ENCODE results near the gene PLEKHO2.
A peak's percentile ranks its signal among the peaks of the same experiment; 100 is the strongest.

Gene PLEKHO2

DNA sequence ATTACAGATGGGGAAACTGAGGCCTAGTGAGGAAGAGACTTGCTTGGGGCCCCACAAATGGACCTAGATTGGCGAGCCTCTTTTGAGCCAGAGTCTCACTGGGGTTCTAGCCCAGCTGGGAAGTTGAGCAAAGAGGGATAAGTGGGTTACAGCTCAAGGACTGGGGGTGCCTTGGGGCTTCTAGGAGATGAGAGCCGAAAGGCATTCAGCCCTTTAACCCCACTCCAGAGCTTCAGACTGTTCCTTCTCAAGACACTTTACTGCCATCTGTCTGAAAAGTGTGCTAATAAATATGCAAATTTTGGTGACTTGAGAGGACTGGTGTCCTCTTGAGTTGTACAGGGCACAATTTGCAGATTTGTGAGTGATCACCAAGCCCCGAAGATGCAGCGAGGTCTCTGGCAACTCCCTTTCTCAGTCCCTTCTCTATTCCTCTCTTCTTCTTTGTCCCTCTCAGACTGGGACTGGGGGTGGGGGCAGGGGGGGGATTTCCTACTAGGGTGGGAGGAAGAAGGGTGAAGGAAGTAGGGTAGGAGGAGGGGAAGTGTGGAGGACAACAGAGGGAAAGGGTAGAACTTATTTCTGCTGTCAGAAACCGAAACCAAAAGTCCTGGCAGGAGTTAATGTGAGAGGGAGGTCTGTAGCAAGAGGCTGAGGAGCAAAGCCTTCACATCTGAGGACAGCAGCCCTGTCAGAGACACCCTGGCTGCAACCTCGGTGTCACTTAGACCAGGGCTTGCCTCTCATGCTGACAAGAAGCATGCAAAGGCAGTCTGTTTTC, 53.8 kb downstream of the PLEKHO2 start:
- DNase-seq, result no peak

DNA sequence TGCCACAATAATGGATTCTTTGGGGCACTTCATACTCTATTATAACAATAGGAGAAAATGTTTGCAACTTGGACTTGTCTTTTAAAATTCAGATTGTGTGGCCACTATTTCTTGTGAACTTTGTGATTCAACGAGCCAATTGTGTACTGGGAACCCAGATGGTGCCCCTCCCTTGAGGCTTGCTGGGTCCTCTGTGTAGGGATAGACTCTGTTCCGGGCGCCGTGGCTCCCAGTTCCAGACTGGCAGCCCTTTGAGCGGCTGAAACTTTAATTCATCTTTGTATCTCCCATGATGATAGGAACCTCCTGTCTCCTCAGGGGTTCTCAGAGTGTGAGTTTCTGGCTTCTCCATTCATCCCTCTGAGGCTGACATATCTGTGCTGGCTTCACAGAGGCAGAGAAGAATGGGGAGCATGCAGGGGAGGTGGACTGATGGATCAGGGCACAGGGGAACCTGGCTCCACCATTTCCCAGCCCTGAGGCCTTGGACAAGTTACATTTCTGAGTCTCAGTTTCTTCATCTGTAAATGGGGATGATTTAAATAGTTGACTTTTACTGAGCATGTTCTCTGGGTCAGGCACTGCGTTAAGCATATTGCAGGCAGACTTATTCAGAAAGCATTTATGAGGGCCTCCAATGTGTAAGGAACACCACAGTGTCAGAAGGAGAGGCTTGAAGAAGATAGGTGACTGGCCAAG, 54.8 kb downstream of the PLEKHO2 start:
- no peak for DNase-seq

DNA sequence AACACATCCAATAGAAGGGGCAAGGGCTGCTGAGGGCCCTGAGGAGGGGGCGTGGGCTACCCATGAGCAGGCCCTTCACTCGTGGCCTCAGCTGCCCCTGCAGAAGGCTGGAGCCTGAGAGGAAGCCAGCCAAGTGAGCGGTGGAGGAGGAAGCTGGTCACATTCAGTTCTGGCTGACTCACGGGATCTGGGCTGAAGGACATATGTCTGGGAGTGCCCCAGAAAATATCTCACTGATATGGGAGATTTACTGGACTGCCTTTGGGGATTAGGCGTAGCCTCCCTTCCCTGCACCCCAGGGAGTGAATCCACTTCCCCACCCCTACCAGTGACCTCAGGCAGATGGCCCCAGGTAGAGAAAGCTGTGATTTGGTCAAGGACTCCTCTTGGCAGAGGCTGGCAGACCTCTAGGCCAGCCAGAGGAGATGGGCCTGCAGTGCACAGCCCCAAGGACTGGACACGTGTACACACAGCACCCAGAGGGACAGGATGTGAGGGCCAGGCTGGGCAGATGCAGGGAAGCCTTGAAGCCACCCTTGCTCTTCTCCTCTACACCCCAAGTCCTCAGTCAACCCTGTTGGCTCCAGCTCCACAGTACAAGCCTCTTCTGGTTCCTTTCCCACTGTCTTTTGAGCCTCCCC, 55.8 kb downstream of the PLEKHO2 start:
- no peak for DNase-seq

DNA sequence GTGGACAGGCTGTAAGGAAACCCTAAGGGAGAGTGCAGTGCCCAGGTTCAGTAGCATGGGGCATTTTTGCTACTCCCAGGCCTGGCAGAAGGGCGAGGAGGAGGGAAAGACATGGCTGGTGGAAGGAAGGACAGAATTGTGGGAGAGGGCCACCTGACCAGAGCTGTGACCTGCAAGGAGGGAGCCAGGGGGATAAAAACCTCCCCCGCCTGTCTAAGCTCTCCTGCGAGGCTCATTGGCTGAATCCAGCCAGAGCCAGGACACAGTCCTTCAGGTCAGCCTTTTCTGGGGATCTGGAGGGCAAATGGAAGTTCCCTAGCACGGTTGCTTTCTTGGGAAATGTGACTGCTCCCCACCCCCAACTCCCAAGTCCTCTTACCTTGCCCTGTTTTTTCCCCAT, 56.7 kb downstream of the PLEKHO2 start:
- no peak for DNase-seq

DNA sequence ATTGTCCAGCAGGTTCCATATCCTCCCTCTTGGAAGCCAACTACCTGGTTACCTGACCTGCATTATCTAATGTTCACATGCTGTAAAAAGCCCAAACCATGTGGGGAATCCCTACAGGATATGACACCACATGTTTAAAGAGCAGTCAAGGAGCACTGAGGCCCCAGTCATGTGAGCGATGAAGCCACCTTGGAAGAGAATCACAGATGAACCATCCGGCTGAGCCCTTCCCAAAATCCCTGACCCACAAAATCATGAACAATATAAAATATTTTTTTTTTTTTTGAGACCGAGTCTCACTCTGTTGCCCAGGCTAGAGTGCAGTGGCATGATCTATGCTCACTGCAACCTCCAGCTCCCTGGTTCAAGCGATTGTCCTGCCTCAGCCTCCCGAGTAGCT, 59.4 kb downstream of the PLEKHO2 start:
- no peak for DNase-seq

DNA sequence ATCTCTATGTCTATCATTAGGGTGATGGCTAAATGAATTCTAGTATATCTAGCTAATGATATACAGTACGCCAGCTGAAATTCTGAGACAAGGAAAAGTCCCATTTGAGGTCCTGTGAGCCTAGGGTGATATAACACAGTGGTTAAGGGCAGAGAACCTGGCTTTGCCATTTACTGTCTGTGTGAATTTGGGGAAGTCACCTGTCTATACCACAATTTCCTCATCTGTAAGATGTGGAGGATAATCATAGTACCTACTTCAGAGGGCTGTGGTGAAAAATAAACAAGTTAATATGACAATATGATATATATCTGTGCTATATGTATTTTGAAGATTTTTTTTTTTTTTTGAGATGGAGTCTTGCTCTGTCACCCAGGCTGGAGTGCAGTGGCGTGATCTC, 60.2 kb downstream of the PLEKHO2 start:
- DNase-seq, result no peak

DNA sequence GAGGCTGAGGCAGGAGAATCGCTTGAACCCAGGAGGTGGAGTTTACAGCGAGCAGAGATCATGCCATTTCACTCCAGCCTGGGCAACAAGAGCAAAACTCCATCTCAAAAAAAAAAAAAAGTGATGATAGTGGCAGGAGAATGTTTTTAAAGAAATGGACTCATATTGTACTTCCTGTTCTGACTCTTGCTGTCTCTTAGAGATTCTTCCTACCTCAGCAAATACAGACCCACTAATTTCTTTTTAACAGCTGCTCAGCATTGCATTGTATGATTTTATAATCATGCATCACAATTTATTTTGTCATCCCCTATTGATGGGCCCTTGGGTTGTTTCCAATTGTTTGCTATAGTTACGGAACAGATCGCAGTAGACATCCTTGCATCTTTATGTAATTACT, 61.1 kb downstream of the PLEKHO2 start:
- DNase-seq, result no peak

DNA sequence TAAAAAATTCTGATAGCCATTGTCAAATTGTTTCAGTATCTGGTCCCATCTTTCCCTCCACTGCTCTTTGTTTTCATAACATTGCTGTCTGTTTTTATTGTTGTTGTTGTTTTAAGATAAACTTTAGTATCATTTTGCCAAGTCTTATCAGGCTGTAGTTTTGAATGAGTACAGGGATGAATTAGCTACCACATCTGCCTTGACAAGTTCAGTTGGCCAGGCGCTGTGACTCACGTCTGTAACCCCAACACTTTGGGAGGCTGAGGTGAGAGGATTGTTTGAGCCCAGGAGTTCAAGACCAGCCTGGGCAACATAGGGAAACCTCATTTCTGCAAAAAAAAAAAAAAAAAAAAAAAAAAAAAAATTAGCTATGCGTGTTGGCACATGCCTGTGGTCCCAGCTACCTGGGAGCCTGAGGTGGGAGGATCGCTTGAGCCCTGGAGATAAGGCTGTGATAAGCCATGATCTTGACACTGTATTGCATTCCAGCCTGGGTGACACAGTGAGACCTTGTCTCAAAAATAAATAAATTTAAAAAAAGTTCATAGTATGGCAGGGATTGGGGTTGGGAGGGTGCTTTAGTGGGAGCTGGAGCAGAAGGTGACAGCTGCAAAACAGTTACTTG, 61.7 kb downstream of the PLEKHO2 start:
- DNase-seq, result no peak

DNA sequence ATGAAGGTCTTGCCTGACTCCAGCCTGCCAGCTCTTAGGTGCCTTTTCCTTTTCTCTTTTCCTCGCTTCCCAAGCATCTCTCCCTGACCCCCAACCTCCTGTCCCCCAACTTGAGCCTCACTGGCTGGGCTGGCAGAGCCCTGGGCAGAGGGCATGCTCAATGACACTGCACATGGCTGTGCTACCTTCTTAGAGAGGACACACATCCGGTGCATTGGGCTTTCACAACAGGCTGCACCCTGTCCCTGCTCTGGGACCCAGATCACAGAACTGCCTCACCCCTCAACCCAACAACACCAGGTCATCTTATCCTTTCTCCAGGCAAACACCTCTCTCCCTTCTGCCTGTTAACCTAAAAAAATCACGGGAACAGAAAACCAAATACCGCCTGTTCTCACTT, 62.5 kb downstream of the PLEKHO2 start:
- DNase-seq, result no peak

DNA sequence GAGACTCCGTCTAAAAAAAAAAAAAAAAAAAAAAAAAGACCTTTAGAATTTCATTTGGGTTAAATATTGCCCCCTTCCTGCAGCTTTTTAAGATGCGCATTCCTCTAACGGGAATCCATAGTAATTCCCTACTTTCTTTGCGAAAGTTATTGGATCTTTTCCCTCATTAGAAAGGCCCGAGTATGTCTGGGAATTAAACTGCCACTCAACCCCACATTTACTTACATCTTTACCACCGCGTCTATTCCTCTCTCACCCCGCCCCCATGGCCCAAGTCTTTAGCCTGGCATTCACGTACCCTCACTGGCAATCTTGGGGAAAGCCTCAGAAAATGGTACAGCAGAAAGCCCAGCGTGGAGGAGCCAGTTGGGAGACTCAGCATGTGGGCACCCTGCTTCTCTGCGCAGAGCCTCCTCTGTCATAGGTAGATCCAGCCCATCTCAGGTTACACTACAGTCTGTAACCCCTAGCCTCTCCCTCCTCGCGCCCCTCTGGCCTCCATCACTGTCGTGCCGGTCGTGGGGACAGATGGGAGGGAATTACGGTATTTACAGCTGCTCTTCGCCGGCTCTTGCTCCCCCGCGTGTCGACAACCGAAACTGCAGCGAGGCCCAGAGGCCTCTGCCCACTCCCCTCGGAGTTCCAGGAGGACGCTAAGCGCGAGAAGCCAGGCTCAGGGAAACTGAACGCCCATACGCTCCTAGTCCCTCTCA, 63.6 kb downstream of the PLEKHO2 start:
- peak; percentile 80 for DNase-seq

DNA sequence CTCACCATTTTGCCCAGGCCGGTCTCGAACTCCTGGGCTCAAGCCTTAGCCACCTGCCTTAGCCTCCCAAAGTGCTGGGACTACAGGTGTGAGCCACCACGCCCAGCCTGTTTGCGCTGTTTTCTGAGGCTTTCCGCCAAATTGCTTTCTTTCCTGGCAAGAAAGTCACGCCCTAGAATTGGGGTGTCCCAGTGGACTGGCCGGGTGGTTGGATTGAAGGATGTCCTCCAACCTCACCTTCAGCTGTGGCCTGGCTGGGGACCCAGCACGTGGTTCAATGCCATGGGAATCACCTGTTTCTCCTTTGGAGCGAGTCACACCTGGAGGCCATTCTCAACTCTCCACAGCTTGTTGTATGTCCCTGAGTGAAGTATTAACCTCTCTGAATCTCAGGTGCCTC, 64.2 kb downstream of the PLEKHO2 start:
- DNase-seq, result no peak

DNA sequence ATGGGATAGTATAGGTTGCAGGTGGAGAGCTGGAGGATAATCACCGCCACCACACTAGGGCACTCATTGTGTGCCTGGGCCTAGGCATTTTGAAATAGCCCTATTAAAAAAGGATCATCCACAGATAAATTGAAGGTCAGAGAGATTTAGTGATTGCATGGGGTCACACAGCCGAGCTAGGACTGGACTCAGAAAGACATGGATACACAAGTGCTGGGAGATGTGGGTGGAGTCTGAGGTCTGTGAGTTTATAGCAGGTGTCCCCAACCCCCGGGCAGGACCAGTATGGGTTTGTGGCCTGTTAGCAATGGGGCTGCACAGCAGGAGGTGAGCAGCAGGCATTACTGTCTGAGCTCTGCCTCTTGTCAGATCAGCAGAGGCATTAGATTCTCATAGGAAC, 64.7 kb downstream of the PLEKHO2 start:
- DNase-seq, result no peak

DNA sequence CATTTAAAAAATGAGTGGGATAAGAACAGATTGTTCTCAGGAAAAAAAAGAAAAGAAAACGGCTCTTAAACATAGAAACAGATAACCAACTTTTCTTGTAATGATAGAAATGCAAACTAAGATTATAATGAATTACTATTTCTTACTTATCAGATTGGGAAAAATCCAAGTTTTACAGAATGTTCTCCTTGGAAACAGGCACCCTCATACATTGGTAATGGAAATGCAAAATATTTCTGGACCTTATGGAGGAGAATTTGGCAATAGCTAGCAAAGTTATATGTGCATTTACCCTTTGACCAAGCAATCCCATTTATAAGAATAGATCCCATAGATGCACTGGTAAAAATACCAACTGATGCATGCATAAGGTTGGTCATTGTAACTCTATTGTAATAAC, 66.3 kb downstream of the PLEKHO2 start:
- DNase-seq, result no peak

DNA sequence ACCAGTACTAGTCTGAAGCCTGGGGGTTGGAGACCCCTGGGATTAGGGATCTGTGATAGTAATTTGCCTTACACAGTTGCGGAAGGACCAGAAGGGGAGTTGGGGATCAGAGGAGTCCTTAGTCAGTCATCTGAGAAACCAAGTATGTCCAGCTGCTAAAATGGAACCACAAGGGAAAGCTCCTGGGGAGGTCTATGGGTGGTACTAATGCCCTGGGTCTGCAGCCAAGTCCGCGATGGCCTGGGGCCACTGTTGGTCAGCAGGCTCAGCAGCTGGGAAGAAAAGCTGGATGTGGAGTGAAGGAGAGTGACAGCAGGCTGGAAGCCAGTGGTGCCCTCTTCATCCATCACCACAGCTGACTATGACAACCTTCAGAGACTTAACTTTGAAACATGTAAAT, 67.8 kb downstream of the PLEKHO2 start:
- no peak for DNase-seq

DNA sequence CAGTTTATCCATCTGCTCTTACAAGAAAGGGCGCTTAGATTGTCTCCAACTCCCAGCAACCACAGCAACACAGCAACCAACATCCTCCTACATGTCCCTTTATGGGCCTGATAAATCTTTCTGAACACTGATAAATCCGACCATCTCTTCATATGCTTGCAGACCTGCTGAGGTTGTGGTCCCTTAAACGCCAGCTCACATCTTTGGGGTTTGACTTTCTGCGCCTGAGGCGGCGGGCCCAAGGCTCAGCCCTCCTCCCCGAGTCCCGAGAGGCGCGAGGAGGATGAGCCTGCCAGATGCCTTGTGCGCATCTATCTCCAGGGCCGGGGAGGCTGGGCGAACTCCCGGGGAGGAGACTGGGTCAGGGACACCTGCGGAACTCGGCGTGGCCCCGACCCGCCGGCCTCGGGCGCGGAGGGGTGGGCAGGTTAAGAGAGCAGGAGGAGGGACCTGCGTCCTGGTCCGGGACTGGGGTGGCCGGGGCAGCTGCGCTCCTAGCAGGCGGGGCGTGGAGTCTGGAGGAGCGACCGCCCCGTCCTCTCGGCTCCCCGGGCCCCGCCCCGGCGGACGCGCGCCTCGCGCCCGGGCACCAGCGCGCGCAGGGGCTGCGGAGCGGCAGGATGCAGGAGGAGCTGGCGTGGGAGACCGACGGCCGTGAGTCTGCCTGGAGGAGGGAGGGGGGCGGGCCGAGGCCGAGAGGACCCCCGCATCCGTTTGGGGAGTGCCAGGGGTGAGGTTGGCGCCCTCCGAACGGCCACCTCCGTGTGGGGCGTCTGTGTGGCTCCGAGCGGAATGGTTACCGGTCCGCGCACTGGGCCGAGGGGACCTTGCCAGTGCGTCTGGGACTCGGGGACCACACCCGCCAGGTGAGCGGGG, 69.8 kb downstream of the PLEKHO2 start, which contains the start of gene ANKDD1A:
Gene ANKDD1A (plus strand): TSS at position 592 of the 876 bp plus-strand sequence. CDS start 29 bp downstream, at position 621.
- no peak for DNase-seq

DNA sequence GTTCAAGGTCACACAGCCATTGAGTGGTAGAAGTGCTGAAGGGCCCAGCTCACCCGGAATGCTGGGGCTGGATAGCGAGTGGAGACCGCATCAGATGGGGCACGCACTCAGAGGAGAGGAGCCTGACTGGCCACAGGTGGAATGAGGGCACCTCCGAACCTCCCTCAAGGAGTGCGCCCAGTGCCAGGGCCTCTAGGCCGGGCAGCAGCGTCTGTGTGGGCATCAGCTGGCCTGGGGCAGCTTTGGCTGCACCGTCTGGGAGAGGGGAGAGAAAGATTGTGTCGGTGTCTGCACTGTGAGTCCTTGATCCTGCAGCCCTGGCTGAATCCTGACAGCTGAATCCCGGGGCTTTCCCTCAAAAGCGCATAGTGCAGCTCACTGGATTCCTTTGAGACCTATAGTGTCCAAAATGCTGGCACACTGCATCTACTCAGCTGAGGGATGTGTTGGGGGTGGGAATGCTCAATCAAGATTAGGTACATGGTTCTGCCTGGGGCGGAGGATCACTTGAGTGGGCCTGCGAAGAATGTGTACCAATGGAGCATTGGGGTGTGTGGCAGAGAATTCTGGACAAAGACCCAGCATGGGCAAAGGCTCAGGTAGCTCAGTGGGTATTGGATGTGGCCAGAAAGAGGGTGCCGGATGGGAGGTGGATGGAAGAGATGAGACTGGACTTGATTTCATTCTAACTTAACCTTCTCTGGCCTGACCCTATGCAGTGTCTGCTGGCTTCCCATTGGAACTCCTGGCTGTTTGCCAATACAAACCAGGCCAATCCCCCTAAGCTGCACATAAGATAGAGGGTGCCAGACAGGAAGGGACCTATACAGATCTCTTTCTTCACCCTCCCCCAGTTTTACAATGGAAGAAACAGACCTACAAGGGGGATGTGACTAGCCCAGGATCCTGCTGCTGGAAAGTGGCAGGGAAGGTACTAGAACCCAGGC, 70.9 kb downstream of the PLEKHO2 start:
- no peak for DNase-seq

DNA sequence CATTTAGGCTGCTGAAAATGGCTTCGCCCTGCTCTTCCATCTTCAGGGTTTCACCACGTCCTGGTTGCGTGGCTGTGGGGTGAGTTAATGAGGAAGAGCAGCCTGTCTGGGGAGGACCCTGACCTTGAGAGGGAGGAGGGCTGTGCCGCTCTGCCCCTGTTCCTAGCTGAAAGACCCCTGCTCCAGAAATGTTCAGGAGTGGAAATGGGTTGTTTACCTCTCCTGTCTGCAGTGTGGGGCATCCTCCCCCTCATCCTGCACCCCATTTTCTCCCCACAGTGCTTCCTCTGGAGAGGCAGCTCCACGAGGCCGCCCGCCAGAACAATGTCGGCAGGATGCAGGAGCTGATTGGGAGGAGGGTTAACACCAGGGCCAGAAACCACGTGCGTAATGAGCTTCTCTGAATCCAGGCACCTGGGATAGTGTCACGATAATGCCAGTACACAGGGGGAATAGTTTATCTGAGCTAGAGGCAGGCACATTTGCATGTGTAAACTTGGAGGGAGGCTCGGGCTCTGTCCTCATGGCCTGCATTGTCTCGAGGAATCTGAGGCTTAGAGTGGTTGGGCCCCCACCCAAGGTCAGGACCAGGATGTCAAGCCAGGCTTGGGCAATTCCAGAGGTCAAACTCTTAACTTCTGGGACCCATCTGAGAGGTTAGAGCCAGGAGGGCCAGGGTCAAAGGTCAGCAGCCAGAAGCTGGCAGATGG, 74.0 kb downstream of the PLEKHO2 start:
- no peak for DNase-seq

DNA sequence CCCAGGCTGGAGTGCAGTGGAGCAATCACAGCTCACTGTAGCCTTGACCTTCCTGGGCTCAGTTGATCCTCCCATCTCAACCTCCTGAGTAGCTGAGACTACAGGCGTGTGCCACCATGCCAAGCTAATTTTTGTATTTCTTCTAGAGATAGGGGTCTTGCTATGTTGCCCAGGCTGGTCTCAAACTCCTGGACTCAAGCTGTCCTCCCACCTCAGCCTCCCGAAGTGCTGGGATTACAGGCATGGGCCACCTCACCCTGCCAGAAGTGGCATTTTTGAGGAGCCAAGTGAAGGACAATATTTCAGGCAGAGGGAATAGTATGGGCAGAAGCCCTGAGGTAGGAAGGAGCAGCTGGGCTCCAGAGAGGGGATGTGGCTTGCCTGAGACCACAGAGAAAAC, 74.7 kb downstream of the PLEKHO2 start:
- DNase-seq, result no peak

DNA sequence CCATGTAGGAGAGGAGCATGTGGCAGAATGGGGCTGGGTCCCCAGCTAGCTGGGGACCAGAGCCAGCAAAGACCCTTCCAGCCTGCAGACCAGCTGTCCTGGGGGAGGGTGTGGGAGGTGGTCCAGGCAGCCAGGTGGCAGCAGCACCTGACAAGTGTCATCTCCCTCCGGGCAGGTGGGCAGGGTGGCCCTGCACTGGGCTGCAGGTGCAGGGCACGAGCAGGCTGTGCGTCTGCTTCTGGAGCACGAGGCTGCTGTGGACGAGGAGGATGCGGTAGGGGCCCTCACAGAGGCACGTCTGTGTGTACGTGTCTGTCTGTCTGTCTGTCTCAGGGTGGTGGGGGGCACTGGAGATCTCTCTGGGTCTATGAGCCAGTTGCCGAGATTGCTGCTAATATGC, 75.5 kb downstream of the PLEKHO2 start:
- DNase-seq, result no peak

Data from activated CD4-positive, CD25-positive, alpha-beta regulatory T cell treated with anti-CD3 and anti-CD28 coated beads, Interleukin-2, amount 50 U/mL, for 72 hours (primary cell).